ENCODE data around the gene NQO2. TPM values are rescaled to one million over a fixed set of nuclear protein-coding genes. Genes with fewer than 3 reads are reported as not detected.
"Not testable (repeated sequence)": the region's sequence is repeated elsewhere in the genome, so short reads cannot be mapped to it uniquely, and the experiment has no call there.

The NQO2 gene
- total RNA-seq, 1 donor from 2014 or later, result 43.2 TPM

- intact Hi-C loops (cut with micrococcal nuclease), result loop anchor here (1.0 kb wide), 1 partner anchor 9 kb away; no protein-coding TSS in a partner anchor
Measured at GRCh38 chr6:3035397-3035796, 35.7 kb downstream of the NQO2 start.

GRCh38 chr6:3036861-3037637, 37.4 kb downstream of the NQO2 start:
- intact Hi-C loops (cut with micrococcal nuclease), result no loop called here

GRCh38 chr6:3037638-3038365, 38.1 kb downstream of the NQO2 start:
- intact Hi-C loops (cut with micrococcal nuclease), result no loop called here

GRCh38 chr6:3039384-3039783, 39.7 kb downstream of the NQO2 start:
- intact Hi-C loops (cut with micrococcal nuclease), result no loop called here

GRCh38 chr6:3041147-3041546, 41.5 kb downstream of the NQO2 start:
- intact Hi-C loops (cut with micrococcal nuclease), result no loop called here

- intact Hi-C loops (cut with micrococcal nuclease), result no loop called here
Measured at GRCh38 chr6:3041606-3042005, 41.9 kb downstream of the NQO2 start.

- intact Hi-C loops (cut with micrococcal nuclease), result no loop called here
Measured at GRCh38 chr6:3045369-3045768, 45.7 kb downstream of the NQO2 start.

GRCh38 chr6:3045777-3046176, 46.1 kb downstream of the NQO2 start:
- intact Hi-C loops (cut with micrococcal nuclease), result no loop called here

- intact Hi-C loops (cut with micrococcal nuclease), result no loop called here
Measured at GRCh38 chr6:3046295-3046694, 46.6 kb downstream of the NQO2 start.

- intact Hi-C loops (cut with micrococcal nuclease), result not testable (repeated sequence)
Measured at GRCh38 chr6:3048009-3048408, 48.3 kb downstream of the NQO2 start.

GRCh38 chr6:3052481-3053230, 53.0 kb downstream of the NQO2 start:
- intact Hi-C loops (cut with micrococcal nuclease), result loop anchor here (1.0 kb wide), 6 partner anchors 11 to 261 kb away; partner anchors contain the start of genes BPHL, NQO2 and RIPK1

- intact Hi-C loops (cut with micrococcal nuclease), result loop anchor here (1.0 kb wide), 6 partner anchors 10 to 262 kb away; partner anchors contain the start of genes BPHL, NQO2 and RIPK1
Measured at GRCh38 chr6:3053231-3053508, 53.5 kb downstream of the NQO2 start.

- intact Hi-C loops (cut with micrococcal nuclease), result loop anchor here (5.0 kb wide), 2 partner anchors 207 to 678 kb away; no protein-coding TSS in a partner anchor
Measured at GRCh38 chr6:3054229-3055157, 54.8 kb downstream of the NQO2 start.

GRCh38 chr6:3055158-3055499, 55.4 kb downstream of the NQO2 start:
- intact Hi-C loops (cut with micrococcal nuclease), result loop anchor here (5.0 kb wide), 2 partner anchors 208 to 677 kb away; no protein-coding TSS in a partner anchor

- intact Hi-C loops (cut with micrococcal nuclease), result loop anchor here (5.0 kb wide), 2 partner anchors 210 to 675 kb away; no protein-coding TSS in a partner anchor
Measured at GRCh38 chr6:3057063-3057770, 57.5 kb downstream of the NQO2 start.

- intact Hi-C loops (cut with micrococcal nuclease), result loop anchor here (5.0 kb wide), 2 partner anchors 212 to 673 kb away; no protein-coding TSS in a partner anchor
Measured at GRCh38 chr6:3058957-3059356, 59.3 kb downstream of the NQO2 start.

- intact Hi-C loops (cut with micrococcal nuclease), result loop anchor here (10.0 kb wide), 1 partner anchor 815 kb away; the partner anchor contains the start of gene GMDS
Measured at GRCh38 chr6:3060092-3060491, 60.4 kb downstream of the NQO2 start.

GRCh38 chr6:3061501-3061941, 61.8 kb downstream of the NQO2 start:
- intact Hi-C loops (cut with micrococcal nuclease), result loop anchor here (10.0 kb wide), 1 partner anchor 817 kb away; the partner anchor contains the start of gene GMDS

GRCh38 chr6:3063340-3063732, 63.6 kb downstream of the NQO2 start:
- intact Hi-C loops (cut with micrococcal nuclease), result loop anchor here (1.0 to 10.0 kb wide), 4 partner anchors 10 to 819 kb away; partner anchors contain the start of genes BPHL, GMDS and WRNIP1
